ENCODE results near the gene PLCE1. TPM values are rescaled to one million over a fixed set of nuclear protein-coding genes. Genes with fewer than 3 reads are reported as not detected.

PLCE1 gene
- total RNA-seq, 2 experiments from 2014 or later: 0.06 TPM; not detected in 1

GRCh38 chr10:94042834-94043175 lies 49.1 kb downstream of the PLCE1 start:
- no peaks in the 10 kb centered on the region for H3K4me1 Mint-ChIP-seq
- DNase-seq (no peak), ATAC-seq (no peak)
- no peak overlapping the region for H3K4me3 Mint-ChIP-seq
- H3K27me3 Mint-ChIP-seq: no peaks in the 10 kb centered on the region
- H3K36me3 Mint-ChIP-seq: no peaks in the 10 kb centered on the region
- no peaks in the 10 kb centered on the region for H3K9me3 Mint-ChIP-seq (ENCODE audit: low read depth)
- CTCF ChIA-PET: no interaction called here
- no peak overlapping the region for H3K27ac Mint-ChIP-seq

Other genes starting within 250 kb of the PLCE1 start
- not detected for gene LGI1, start 236.0 kb upstream of the PLCE1 start, total RNA-seq
- gene SLC35G1, start 100.0 kb upstream of the PLCE1 start, total RNA-seq: 1 to 10 TPM; 4.1 to 6.1 TPM

Data from activated CD8-positive, alpha-beta memory T cell treated with anti-CD3 and anti-CD28 coated beads, Interleukin-2, amount 10 ng/mL, durations not matched to agents 7 days and 5 days (primary cell).